Keratinocyte (primary cell): ENCODE data around the gene CA4.

Experiments used
- CTCF ChIP-seq, 3 experiments: IDR thresholded peaks in 1 of 3; conservative IDR thresholded peaks in 1 of 3; optimal IDR thresholded peaks in 1 of 3; 2 replicates in 2 of 3; 3 replicates in 1 of 3; pipeline versions ENCODE3 to v1.5.1; 2011; ENCODE audit warnings: low read length in 3 of 3, mild to moderate bottlenecking in 3 of 3, moderate library complexity in 2 of 3, control low read depth in 1 of 3, inconsistent platforms in 1 of 3; ENCODE audit not compliant: insufficient read depth in 2 of 3; ENCODE audit errors: extremely low read depth in 1 of 3
- EZH2 ChIP-seq: IDR thresholded peaks from one replicate; pipeline ENCODE4 v1.6.1; 2012; ENCODE audit warnings: inconsistent platforms, mild to moderate bottlenecking, low read length, moderate library complexity

GRCh38 chr17:60130466-60130865, 19.3 kb upstream of the CA4 start:
- TF ChIP-seq CTCF (optimal IDR thresholded peaks at IDR 0.05 in 1 of 3, IDR thresholded peaks at IDR 0.05 in 1 of 3, conservative IDR thresholded peaks at IDR 0.05 in 1 of 3; ENCODE audit: extremely low read depth in 1 of 3, insufficient read depth in 2 of 3, low read length in 3 of 3) (no peak), EZH2 (no peak)
